WTC11 (cell line): ENCODE data around the gene SGCD. TPM values are rescaled to one million over a fixed set of nuclear protein-coding genes. Genes with fewer than 3 reads are reported as not detected.

ENCODE experiments used
- ATAC-seq: fragments of 200-7000 bp; cut with Tn5 transposase; 2 replicates; pipeline ENCODE4 v1.10.0; 2021; ENCODE audit warnings: mild to moderate bottlenecking, moderate library complexity
- CTCF ChIA-PET: fragments of 300-600 bp; sonication (Branson Sonifier 250); formaldehyde crosslinking; loops from one replicate; lab custom pipeline; 2021; ENCODE audit warnings: antibody characterized with exemption; lab: Charles Lee
- POLR2A ChIA-PET: fragments of 350-600 bp; sonication (Branson Sonifier 250); formaldehyde crosslinking; loops from one replicate; lab custom pipeline; 2021; ENCODE audit warnings: antibody characterized with exemption; lab: Charles Lee
- DNase-seq: peaks from one replicate; pipeline ENCODE4 v3.0.0; 2021; ENCODE audit warnings: low spot score
- H3K27ac Mint-ChIP-seq: 2 replicates; pipeline ENCODE4 v1.8.0; 2021; ENCODE audit warnings: mixed read lengths
- H3K27me3 Mint-ChIP-seq: 2 replicates; pipeline ENCODE4 v1.8.0; 2021; ENCODE audit warnings: low read depth, mild to moderate bottlenecking, moderate library complexity, mixed read lengths
- H3K36me3 Mint-ChIP-seq: 2 replicates; pipeline ENCODE4 v1.8.0; 2021; ENCODE audit warnings: mixed read lengths
- H3K4me1 Mint-ChIP-seq: 2 replicates; pipeline ENCODE4 v1.8.0; 2022; ENCODE audit warnings: mixed read lengths
- H3K4me3 Mint-ChIP-seq: 2 replicates; pipeline ENCODE4 v1.8.0; 2021; ENCODE audit warnings: mild to moderate bottlenecking, moderate library complexity, mixed read lengths
- H3K9me3 Mint-ChIP-seq: 2 replicates; pipeline ENCODE4 v1.8.0; 2021; ENCODE audit warnings: mixed read lengths
- ATF1 ChIP-seq: sonication (generic); formaldehyde crosslinking; IDR thresholded peaks from 2 replicates; pipeline ENCODE4 v1.8.1; 2023; ENCODE audit warnings: mild to moderate bottlenecking, moderate library complexity, missing genetic modification reagents
- CBFB ChIP-seq: sonication (generic); formaldehyde crosslinking; IDR thresholded peaks from 2 replicates; pipeline ENCODE4 v1.8.1; 2022; ENCODE audit warnings: mild to moderate bottlenecking, low read depth, missing genetic modification reagents
- ELF4 ChIP-seq: sonication (generic); formaldehyde crosslinking; IDR thresholded peaks from 2 replicates; pipeline ENCODE4 v1.8.1; 2022; ENCODE audit warnings: low read depth, mild to moderate bottlenecking, moderate library complexity, missing genetic modification reagents
- ESRRA ChIP-seq: sonication (generic); formaldehyde crosslinking; IDR thresholded peaks from 2 replicates; pipeline ENCODE4 v1.8.1; 2022; ENCODE audit warnings: mild to moderate bottlenecking, missing genetic modification reagents, borderline replicate concordance
- ETV6 ChIP-seq: sonication (generic); formaldehyde crosslinking; IDR thresholded peaks from 2 replicates; pipeline ENCODE4 v1.8.1; 2022; ENCODE audit warnings: mild to moderate bottlenecking, missing genetic modification reagents
- FOXK1 ChIP-seq: sonication (generic); formaldehyde crosslinking; IDR thresholded peaks from 2 replicates; pipeline ENCODE4 v1.8.0; 2022; ENCODE audit warnings: mild to moderate bottlenecking, moderate library complexity, missing genetic modification reagents
- HMGA2 ChIP-seq: fragments of 250-450 bp; sonication (Bioruptor Pico); IDR thresholded peaks from 2 replicates; pipeline ENCODE4 v1.4.0; 2021; ENCODE audit warnings: mild to moderate bottlenecking, moderate library complexity
- JAZF1 ChIP-seq: fragments of 250-450 bp; sonication (Bioruptor Pico); IDR thresholded peaks from 2 replicates; pipeline ENCODE4 v1.9.0; 2021; ENCODE audit warnings: moderate library complexity, mild to moderate bottlenecking, inconsistent platforms
- JUN ChIP-seq: sonication (generic); formaldehyde crosslinking; IDR thresholded peaks from 2 replicates; pipeline ENCODE4 v1.8.0; 2023; ENCODE audit warnings: mild to moderate bottlenecking, missing genetic modification reagents
- NFATC4 ChIP-seq: fragments of 250-450 bp; sonication (Bioruptor Pico); IDR thresholded peaks from 2 replicates; pipeline ENCODE4 v1.9.0; 2021; ENCODE audit warnings: mild to moderate bottlenecking
- NFYB ChIP-seq: sonication (generic); formaldehyde crosslinking; conservative IDR thresholded peaks from 2 replicates; pipeline ENCODE4 v1.8.0; 2022; ENCODE audit warnings: low read depth, missing genetic modification reagents
- NR1H2 ChIP-seq: sonication (generic); formaldehyde crosslinking; IDR thresholded peaks from 2 replicates; pipeline ENCODE4 v1.9.0; 2021; ENCODE audit warnings: mild to moderate bottlenecking, moderate library complexity, missing genetic modification reagents
- PRRX2 ChIP-seq: fragments of 250-450 bp; sonication (Bioruptor Pico); IDR thresholded peaks from 2 replicates; pipeline ENCODE4 v1.8.0; 2021; ENCODE audit warnings: mild to moderate bottlenecking
- SMAD3 ChIP-seq: sonication (generic); formaldehyde crosslinking; IDR thresholded peaks from 2 replicates; pipeline ENCODE4 v1.8.0; 2022; ENCODE audit warnings: missing genetic modification reagents, mild to moderate bottlenecking, borderline replicate concordance
- TCF7 ChIP-seq: sonication (generic); formaldehyde crosslinking; IDR thresholded peaks from 2 replicates; pipeline ENCODE4 v1.8.0; 2022; ENCODE audit warnings: mild to moderate bottlenecking, low read depth, missing genetic modification reagents, moderate library complexity
- TEAD1 ChIP-seq: sonication (generic); formaldehyde crosslinking; IDR thresholded peaks from 2 replicates; pipeline ENCODE4 v1.8.0; 2022; ENCODE audit warnings: mild to moderate bottlenecking, missing genetic modification reagents
- ZBTB21 ChIP-seq: sonication (generic); formaldehyde crosslinking; IDR thresholded peaks from 2 replicates; pipeline ENCODE4 v1.8.1; 2023; ENCODE audit warnings: mild to moderate bottlenecking, missing genetic modification reagents, borderline replicate concordance
- ZNF121 ChIP-seq: sonication (generic); formaldehyde crosslinking; IDR thresholded peaks from 2 replicates; pipeline ENCODE4 v1.8.0; 2023; ENCODE audit warnings: missing genetic modification reagents
- ZNF416 ChIP-seq: fragments of 250-450 bp; sonication (Bioruptor Pico); IDR thresholded peaks from 2 replicates; pipeline ENCODE4 v1.9.0; 2021; ENCODE audit warnings: mild to moderate bottlenecking, inconsistent platforms
- total RNA-seq: library from RNA; stranded (reverse); gene quantifications from 3 replicates; pipeline ENCODE4 v1.2.3, GENCODE V29; 2021
- TF ChIP-seq, protein P1 (sequence below): fragments of 250-450 bp; sonication (Bioruptor Pico); conservative IDR thresholded peaks from 2 replicates; pipeline ENCODE4 v1.9.0; 2021; ENCODE audit warnings: mild to moderate bottlenecking
- TF ChIP-seq, protein P2 (sequence below): sonication (generic); formaldehyde crosslinking; IDR thresholded peaks from 2 replicates; pipeline ENCODE4 v1.8.1; 2022; ENCODE audit warnings: mild to moderate bottlenecking, moderate library complexity, missing genetic modification reagents
- TF ChIP-seq, protein P3 (sequence below): fragments of 250-450 bp; sonication (Bioruptor Pico); IDR thresholded peaks from 2 replicates; pipeline ENCODE4 v1.8.0; 2021; ENCODE audit warnings: mild to moderate bottlenecking
- TF ChIP-seq, protein P4 (sequence below): sonication (generic); formaldehyde crosslinking; IDR thresholded peaks from 2 replicates; pipeline ENCODE4 v1.8.0; 2022; ENCODE audit warnings: mild to moderate bottlenecking, missing genetic modification reagents
- TF ChIP-seq, protein P5 (sequence below): sonication (generic); formaldehyde crosslinking; IDR thresholded peaks from 2 replicates; pipeline ENCODE4 v1.8.0; 2022; ENCODE audit warnings: mild to moderate bottlenecking, missing genetic modification reagents
- TF ChIP-seq, protein P6 (sequence below): sonication (generic); formaldehyde crosslinking; IDR thresholded peaks from 2 replicates; pipeline ENCODE4 v1.8.1; 2022; ENCODE audit warnings: low read depth, mild to moderate bottlenecking, moderate library complexity, missing genetic modification reagents, borderline replicate concordance
- TF ChIP-seq, protein P7 (sequence below): sonication (generic); formaldehyde crosslinking; conservative IDR thresholded peaks from 2 replicates; pipeline ENCODE4 v1.8.1; 2023; ENCODE audit warnings: mild to moderate bottlenecking, low read depth, missing genetic modification reagents, moderate library complexity
- TF ChIP-seq, protein P8 (sequence below): sonication (generic); formaldehyde crosslinking; IDR thresholded peaks from 2 replicates; pipeline ENCODE4 v1.8.1; 2023; ENCODE audit warnings: mild to moderate bottlenecking, missing genetic modification reagents, moderate library complexity

The SGCD gene
- total RNA-seq, 1 experiment from 2014 or later, result 0.33 TPM

DNA sequence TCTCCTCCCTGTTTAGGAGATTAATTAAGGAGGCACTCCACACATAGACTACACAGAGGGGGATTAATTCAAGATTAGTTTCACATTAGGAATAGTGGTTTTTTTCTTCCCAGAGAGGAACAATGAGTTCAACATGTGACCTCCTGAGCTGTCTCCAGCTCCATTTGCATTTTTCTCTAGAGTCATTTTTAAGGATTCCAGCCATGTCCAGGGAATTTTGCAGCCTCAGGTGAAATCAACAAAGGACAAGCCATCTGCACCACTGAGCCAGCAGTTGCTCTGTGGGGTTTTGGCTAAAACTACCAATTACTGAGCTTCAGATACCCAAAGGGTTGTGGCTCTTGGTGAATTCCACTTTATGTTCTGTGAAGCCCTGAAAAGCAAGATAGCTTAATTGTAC, 264.7 kb downstream of the SGCD start:
- Mint-ChIP-seq H3K9me3 (peaks cover 5% of the 10 kb centered on the region; the same call in 1 of the 2 replicates), H3K4me3 (no peak overlapping the region), H3K4me1 (no peaks in the 10 kb centered on the region), H3K27ac (no peak overlapping the region), H3K36me3 (no peaks in the 10 kb centered on the region), H3K27me3 (no peaks in the 10 kb centered on the region)
- TF ChIP-seq, protein P1, sequence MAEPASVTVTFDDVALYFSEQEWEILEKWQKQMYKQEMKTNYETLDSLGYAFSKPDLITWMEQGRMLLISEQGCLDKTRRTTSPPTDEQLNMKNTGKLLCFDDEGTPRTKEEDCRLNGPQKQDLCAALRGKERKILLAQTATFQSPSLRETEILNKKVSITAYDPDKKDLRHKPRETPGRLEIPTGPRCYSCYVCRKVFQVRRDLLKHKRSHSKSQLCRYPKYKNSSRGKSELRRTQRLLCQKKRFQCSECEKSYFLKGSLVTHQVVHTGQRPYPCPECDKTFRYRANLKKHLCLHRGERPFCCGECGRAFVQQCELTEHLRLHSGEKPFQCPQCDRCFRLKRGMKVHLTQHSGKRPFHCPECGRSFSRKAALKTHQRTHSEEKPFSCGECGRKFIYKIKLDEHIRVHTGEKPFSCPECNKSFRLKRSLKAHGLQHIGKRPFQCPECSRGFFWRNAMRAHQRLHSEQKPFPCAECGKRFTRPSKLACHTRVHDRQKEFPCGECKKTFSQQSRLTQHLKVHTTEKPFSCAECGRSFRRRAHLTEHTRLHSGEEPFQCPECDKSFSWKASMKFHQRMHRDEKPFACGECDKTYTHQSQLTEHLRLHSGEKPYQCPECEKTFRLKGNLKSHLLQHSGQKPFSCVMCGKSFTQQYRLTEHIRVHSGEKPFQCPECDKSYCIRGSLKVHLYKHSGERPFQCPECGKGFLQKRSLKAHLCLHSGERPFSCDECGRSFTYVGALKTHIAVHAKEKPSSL (CRISPR knock-in tag), result no peak
- TF ChIP-seq TEAD1 (no peak), JAZF1 (no peak), HMGA2 (CRISPR knock-in tag) (no peak), CBFB (CRISPR knock-in tag) (no peak), FOXK1 (CRISPR knock-in tag) (no peak), ESRRA (CRISPR knock-in tag) (no peak), SMAD3 (CRISPR knock-in tag) (no peak), TCF7 (CRISPR knock-in tag) (no peak), NR1H2 (no peak), NFATC4 (CRISPR knock-in tag) (no peak)
- TF ChIP-seq, protein P2, sequence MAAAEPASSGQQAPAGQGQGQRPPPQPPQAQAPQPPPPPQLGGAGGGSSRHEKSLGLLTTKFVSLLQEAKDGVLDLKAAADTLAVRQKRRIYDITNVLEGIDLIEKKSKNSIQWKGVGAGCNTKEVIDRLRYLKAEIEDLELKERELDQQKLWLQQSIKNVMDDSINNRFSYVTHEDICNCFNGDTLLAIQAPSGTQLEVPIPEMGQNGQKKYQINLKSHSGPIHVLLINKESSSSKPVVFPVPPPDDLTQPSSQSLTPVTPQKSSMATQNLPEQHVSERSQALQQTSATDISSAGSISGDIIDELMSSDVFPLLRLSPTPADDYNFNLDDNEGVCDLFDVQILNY, result no peak
- TF ChIP-seq, protein P3, sequence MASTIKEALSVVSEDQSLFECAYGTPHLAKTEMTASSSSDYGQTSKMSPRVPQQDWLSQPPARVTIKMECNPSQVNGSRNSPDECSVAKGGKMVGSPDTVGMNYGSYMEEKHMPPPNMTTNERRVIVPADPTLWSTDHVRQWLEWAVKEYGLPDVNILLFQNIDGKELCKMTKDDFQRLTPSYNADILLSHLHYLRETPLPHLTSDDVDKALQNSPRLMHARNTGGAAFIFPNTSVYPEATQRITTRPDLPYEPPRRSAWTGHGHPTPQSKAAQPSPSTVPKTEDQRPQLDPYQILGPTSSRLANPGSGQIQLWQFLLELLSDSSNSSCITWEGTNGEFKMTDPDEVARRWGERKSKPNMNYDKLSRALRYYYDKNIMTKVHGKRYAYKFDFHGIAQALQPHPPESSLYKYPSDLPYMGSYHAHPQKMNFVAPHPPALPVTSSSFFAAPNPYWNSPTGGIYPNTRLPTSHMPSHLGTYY (CRISPR knock-in tag), result no peak
- TF ChIP-seq, protein P4, sequence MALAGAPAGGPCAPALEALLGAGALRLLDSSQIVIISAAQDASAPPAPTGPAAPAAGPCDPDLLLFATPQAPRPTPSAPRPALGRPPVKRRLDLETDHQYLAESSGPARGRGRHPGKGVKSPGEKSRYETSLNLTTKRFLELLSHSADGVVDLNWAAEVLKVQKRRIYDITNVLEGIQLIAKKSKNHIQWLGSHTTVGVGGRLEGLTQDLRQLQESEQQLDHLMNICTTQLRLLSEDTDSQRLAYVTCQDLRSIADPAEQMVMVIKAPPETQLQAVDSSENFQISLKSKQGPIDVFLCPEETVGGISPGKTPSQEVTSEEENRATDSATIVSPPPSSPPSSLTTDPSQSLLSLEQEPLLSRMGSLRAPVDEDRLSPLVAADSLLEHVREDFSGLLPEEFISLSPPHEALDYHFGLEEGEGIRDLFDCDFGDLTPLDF (CRISPR knock-in tag), result no peak
- POLR2A ChIA-PET, result no interaction called here
- DNase-seq (no peak), ATAC-seq (no peak)
- CTCF ChIA-PET, result no interaction called here

DNA sequence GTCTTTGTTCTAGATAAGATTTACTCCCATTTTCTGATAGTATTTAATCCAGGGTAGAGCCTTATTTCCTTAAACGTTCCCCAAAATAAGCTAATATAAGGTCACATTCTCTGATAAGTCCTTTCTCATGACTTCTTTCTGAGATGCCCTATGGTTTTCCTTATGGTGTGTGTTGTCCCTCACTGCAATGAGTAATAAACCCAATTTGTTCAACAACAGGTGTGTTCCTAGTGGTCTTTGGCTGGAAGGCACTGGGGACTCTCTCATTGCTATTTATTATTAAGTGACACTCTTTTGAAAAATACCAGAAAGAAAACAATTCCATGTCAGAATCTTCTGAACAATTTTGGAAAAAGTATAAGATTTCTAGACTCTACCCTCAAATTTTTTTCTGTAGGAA, 266.6 kb downstream of the SGCD start:
- Mint-ChIP-seq H3K4me1 (no peaks in the 10 kb centered on the region), H3K9me3 (peaks cover 5% of the 10 kb centered on the region; the same call in 1 of the 2 replicates)
- TF ChIP-seq NFYB (no peak), ETV6 (CRISPR knock-in tag) (no peak), NFATC4 (CRISPR knock-in tag) (no peak), JUN (CRISPR knock-in tag) (no peak), SMAD3 (CRISPR knock-in tag) (no peak), ZNF121 (CRISPR knock-in tag) (no peak), ELF4 (CRISPR knock-in tag) (no peak), ZBTB21 (no peak), ZNF416 (CRISPR knock-in tag) (no peak), ATF1 (CRISPR knock-in tag) (no peak), FOXK1 (CRISPR knock-in tag) (no peak), PRRX2 (CRISPR knock-in tag) (no peak)
- TF ChIP-seq, protein P5, sequence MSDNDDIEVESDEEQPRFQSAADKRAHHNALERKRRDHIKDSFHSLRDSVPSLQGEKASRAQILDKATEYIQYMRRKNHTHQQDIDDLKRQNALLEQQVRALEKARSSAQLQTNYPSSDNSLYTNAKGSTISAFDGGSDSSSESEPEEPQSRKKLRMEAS (CRISPR knock-in tag), result no peak
- TF ChIP-seq, protein P6, sequence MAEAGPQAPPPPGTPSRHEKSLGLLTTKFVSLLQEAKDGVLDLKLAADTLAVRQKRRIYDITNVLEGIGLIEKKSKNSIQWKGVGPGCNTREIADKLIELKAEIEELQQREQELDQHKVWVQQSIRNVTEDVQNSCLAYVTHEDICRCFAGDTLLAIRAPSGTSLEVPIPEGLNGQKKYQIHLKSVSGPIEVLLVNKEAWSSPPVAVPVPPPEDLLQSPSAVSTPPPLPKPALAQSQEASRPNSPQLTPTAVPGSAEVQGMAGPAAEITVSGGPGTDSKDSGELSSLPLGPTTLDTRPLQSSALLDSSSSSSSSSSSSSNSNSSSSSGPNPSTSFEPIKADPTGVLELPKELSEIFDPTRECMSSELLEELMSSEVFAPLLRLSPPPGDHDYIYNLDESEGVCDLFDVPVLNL (CRISPR knock-in tag), result no peak
- TF ChIP-seq, protein P7, sequence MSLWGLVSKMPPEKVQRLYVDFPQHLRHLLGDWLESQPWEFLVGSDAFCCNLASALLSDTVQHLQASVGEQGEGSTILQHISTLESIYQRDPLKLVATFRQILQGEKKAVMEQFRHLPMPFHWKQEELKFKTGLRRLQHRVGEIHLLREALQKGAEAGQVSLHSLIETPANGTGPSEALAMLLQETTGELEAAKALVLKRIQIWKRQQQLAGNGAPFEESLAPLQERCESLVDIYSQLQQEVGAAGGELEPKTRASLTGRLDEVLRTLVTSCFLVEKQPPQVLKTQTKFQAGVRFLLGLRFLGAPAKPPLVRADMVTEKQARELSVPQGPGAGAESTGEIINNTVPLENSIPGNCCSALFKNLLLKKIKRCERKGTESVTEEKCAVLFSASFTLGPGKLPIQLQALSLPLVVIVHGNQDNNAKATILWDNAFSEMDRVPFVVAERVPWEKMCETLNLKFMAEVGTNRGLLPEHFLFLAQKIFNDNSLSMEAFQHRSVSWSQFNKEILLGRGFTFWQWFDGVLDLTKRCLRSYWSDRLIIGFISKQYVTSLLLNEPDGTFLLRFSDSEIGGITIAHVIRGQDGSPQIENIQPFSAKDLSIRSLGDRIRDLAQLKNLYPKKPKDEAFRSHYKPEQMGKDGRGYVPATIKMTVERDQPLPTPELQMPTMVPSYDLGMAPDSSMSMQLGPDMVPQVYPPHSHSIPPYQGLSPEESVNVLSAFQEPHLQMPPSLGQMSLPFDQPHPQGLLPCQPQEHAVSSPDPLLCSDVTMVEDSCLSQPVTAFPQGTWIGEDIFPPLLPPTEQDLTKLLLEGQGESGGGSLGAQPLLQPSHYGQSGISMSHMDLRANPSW (CRISPR knock-in tag), result no peak
- TF ChIP-seq, protein P8, sequence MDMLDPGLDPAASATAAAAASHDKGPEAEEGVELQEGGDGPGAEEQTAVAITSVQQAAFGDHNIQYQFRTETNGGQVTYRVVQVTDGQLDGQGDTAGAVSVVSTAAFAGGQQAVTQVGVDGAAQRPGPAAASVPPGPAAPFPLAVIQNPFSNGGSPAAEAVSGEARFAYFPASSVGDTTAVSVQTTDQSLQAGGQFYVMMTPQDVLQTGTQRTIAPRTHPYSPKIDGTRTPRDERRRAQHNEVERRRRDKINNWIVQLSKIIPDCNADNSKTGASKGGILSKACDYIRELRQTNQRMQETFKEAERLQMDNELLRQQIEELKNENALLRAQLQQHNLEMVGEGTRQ (CRISPR knock-in tag), result no peak

More for the DNA sequence above, 266.6 kb downstream of the SGCD start:
- H3K36me3 Mint-ChIP-seq, result no peaks in the 10 kb centered on the region
- ChIA-PET CTCF (no interaction called here), POLR2A (no interaction called here)
- no peak overlapping the region for H3K4me3 Mint-ChIP-seq
- DNase-seq (no peak), ATAC-seq (no peak)
- no peaks in the 10 kb centered on the region for H3K27me3 Mint-ChIP-seq
- no peak overlapping the region for H3K27ac Mint-ChIP-seq
